Measurements from ENCODE around the gene LRP1B. TPM values are rescaled to one million over a fixed set of nuclear protein-coding genes. Genes with fewer than 3 reads are reported as not detected.

The LRP1B gene
- total and polyA plus RNA-seq, 2 donors (not counting 1 experiment from before 2014, with no cell fraction given): not detected

DNA sequence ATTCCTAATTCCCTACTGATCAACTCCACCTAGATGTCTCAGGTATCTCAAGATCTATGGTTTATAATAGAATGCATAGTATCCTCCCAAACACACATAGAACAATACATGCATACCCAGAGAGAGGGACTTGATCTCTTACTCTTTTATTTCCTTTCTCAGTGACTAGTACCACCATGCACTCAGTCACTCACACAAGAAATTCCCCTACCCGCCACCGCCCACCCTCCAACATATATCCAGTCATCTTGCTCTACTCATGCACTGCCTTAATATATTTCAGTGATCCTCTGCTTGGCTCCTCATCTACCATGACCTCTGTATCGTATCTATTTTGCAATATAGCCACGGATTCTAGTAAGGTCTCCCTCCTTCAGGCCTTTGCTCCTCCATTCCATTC is 996.9 kb downstream of the LRP1B start:
- no peak overlapping the region for H3K4me2 ChIP-seq (replicated peaks; ENCODE audit: low read depth, low read length, poor library complexity, severe bottlenecking)
- ChIA-PET CTCF (interaction anchor here (0.6 kb wide), 1 partner anchor 147 kb away, joined by 3 read pairs; no protein-coding TSS in a partner anchor), POLR2A (no interaction called here)
- H2AFZ ChIP-seq (ENCODE audit: insufficient read depth, low read depth, low read length, poor library complexity, severe bottlenecking): no peak overlapping the region
- no peaks in the 10 kb centered on the region for H3K9me3 ChIP-seq (ENCODE audit: control extremely low read depth in 1 of 3, control insufficient read depth in 2 of 3, insufficient read depth in 1 of 3, low read length in 2 of 3)
- no peaks in the 10 kb centered on the region for H3K4me1 ChIP-seq (ENCODE audit: control insufficient read depth in 2 of 2, insufficient read depth in 2 of 2, low read length in 2 of 2)
- no peak overlapping the region for H3K9ac ChIP-seq (ENCODE audit: low read length)
- Mint-ChIP-seq H3K4me3 (no peak overlapping the region), H3K4me1 (no peaks in the 10 kb centered on the region), H3K9me3 (ENCODE audit: insufficient read depth) (no peaks in the 10 kb centered on the region), H3K27me3 (no peaks in the 10 kb centered on the region), H3K27ac (no peak overlapping the region)
- ATAC-seq (ENCODE audit: low read depth): no peak
- no peak overlapping the region for H3K27ac ChIP-seq (ENCODE audit: low read length in 2 of 2)
- DNase-seq: no peak
- H3K4me3 ChIP-seq (ENCODE audit: control extremely low read depth in 1 of 5, extremely low read depth in 1 of 5, insufficient read depth in 1 of 5, low read depth in 2 of 5, low read length in 4 of 5): no peak overlapping the region
- no peaks in the 10 kb centered on the region for H3K27me3 ChIP-seq (replicated peaks in 1 of 4; ENCODE audit: control extremely low read depth in 1 of 4, control insufficient read depth in 3 of 4, insufficient read depth in 4 of 4, low read length in 3 of 4)
- TF ChIP-seq EZH2 (IDR thresholded peaks at IDR 0.05; ENCODE audit: borderline replicate concordance, insufficient read depth, low read depth, low read length, poor library complexity, severe bottlenecking): no peak
- no peaks in the 10 kb centered on the region for H4K20me1 ChIP-seq (ENCODE audit: control insufficient read depth, insufficient read depth, low read length, poor library complexity, severe bottlenecking)
- intact Hi-C loops (cut with micrococcal nuclease): no loop called here
- 100% methylated on average over 2 of the region's 4 CpGs for WGBS (ENCODE audit: insufficient coverage)
- H3K79me2 ChIP-seq (ENCODE audit: control insufficient read depth, insufficient read depth, low read length): no peaks in the 10 kb centered on the region
- no peaks in the 10 kb centered on the region for H3K36me3 ChIP-seq (replicated peaks in 1 of 2; ENCODE audit: control extremely low read depth in 1 of 2, control insufficient read depth in 1 of 2, extremely low read depth in 1 of 2, insufficient read depth in 2 of 2, low read length in 1 of 2)

DNA sequence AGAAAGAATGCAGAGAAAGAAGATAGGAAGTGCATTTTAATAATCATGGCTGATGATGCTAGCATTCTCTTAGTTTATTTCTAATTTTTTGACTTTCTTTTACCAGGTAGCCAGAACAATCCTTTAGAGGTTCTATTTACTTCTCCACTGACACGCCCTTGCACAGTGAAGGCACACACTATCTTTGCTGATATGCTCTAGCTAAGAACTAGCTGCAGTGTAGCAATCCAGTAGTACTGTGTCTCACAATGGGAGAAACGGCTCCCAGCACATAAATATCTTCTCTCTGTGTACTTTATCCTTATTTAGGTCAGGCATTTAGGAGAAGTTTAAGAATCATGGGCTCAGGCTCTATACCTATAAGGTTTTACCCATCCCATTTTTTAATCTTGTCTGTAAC is 1005.4 kb downstream of the LRP1B start:
- Histone ChIP-seq H3K27ac (ENCODE audit: low read length in 2 of 2) (no peak overlapping the region), H3K4me2 (replicated peaks; ENCODE audit: low read depth, low read length, poor library complexity, severe bottlenecking) (no peak overlapping the region), H2AFZ (ENCODE audit: insufficient read depth, low read depth, low read length, poor library complexity, severe bottlenecking) (no peak overlapping the region), H3K36me3 (replicated peaks in 1 of 2; ENCODE audit: control extremely low read depth in 1 of 2, control insufficient read depth in 1 of 2, extremely low read depth in 1 of 2, insufficient read depth in 2 of 2, low read length in 1 of 2) (no peaks in the 10 kb centered on the region), H3K9ac (ENCODE audit: low read length) (no peak overlapping the region), H3K27me3 (replicated peaks in 1 of 4; ENCODE audit: control extremely low read depth in 1 of 4, control insufficient read depth in 3 of 4, insufficient read depth in 4 of 4, low read length in 3 of 4) (no peaks in the 10 kb centered on the region), H3K9me3 (ENCODE audit: control extremely low read depth in 1 of 3, control insufficient read depth in 2 of 3, insufficient read depth in 1 of 3, low read length in 2 of 3) (no peaks in the 10 kb centered on the region), H3K4me3 (ENCODE audit: control extremely low read depth in 1 of 5, extremely low read depth in 1 of 5, insufficient read depth in 1 of 5, low read depth in 2 of 5, low read length in 4 of 5) (no peak overlapping the region), H3K4me1 (ENCODE audit: control insufficient read depth in 2 of 2, insufficient read depth in 2 of 2, low read length in 2 of 2) (no peaks in the 10 kb centered on the region), H3K79me2 (ENCODE audit: control insufficient read depth, insufficient read depth, low read length) (no peaks in the 10 kb centered on the region), H4K20me1 (ENCODE audit: control insufficient read depth, insufficient read depth, low read length, poor library complexity, severe bottlenecking) (no peaks in the 10 kb centered on the region)
- no peak overlapping the region for H3K27ac Mint-ChIP-seq
- ATAC-seq (ENCODE audit: low read depth): no peak
- POLR2A ChIA-PET: no interaction called here
- H3K4me3 Mint-ChIP-seq: no peak overlapping the region
- no peak for DNase-seq
- H3K4me1 Mint-ChIP-seq: no peaks in the 10 kb centered on the region
- intact Hi-C loops (cut with micrococcal nuclease): no loop called here
- WGBS (ENCODE audit: insufficient coverage): 90% methylated on average over 2 of the region's 2 CpGs
- no peak for TF ChIP-seq EZH2 (IDR thresholded peaks at IDR 0.05; ENCODE audit: borderline replicate concordance, insufficient read depth, low read depth, low read length, poor library complexity, severe bottlenecking)
- TF ChIP-seq, protein P1, sequence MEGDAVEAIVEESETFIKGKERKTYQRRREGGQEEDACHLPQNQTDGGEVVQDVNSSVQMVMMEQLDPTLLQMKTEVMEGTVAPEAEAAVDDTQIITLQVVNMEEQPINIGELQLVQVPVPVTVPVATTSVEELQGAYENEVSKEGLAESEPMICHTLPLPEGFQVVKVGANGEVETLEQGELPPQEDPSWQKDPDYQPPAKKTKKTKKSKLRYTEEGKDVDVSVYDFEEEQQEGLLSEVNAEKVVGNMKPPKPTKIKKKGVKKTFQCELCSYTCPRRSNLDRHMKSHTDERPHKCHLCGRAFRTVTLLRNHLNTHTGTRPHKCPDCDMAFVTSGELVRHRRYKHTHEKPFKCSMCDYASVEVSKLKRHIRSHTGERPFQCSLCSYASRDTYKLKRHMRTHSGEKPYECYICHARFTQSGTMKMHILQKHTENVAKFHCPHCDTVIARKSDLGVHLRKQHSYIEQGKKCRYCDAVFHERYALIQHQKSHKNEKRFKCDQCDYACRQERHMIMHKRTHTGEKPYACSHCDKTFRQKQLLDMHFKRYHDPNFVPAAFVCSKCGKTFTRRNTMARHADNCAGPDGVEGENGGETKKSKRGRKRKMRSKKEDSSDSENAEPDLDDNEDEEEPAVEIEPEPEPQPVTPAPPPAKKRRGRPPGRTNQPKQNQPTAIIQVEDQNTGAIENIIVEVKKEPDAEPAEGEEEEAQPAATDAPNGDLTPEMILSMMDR (IDR thresholded peaks at IDR 0.05): no peak
- CTCF ChIA-PET: no interaction called here
- peaks cover 5% of the 10 kb centered on the region for H3K9me3 Mint-ChIP-seq (ENCODE audit: insufficient read depth)
- no peaks in the 10 kb centered on the region for H3K27me3 Mint-ChIP-seq
